LNCaP clone FGC (cell line): ENCODE results near the gene CACHD1.
A peak's percentile ranks its signal among the peaks of the same experiment; 100 is the strongest.

Source experiments
- DNase-seq: peaks from one replicate; pipeline ENCODE4 v3.0.0-alpha.2; 2011; ENCODE audit warnings: low read depth
- H3K4me3 ChIP-seq: 2 replicates; pipeline ENCODE4 v1.5.1; 2011; ENCODE audit warnings: mild to moderate bottlenecking, low read depth, low read length, control low read depth
- TF ChIP-seq, protein P1 (sequence below): IDR thresholded peaks from 2 replicates; pipeline ENCODE4 v1.5.1; 2012; ENCODE audit warnings: mild to moderate bottlenecking; ENCODE audit not compliant: control insufficient read depth, insufficient read depth; ENCODE audit errors: extremely low read depth

CACHD1 gene

DNA sequence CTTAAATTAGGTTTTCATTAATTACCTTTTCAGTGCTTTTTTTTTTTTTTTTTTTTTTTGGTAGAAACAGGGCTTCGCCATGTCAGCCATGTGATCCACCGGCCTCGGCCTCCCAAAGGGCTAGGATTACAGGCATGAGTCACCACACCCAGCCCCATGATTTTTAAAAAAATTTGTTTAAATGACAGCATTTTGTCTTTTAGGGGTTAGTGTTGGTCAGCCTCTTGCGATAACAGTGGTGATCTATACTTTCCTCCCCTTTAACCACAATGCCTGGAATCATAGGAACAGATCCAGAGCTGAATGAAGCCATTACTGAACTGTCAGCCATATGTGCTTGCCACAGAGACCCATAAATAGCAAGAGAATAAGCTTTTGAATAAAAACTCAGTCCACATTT, 73.9 kb downstream of the CACHD1 start:
- no peak for DNase-seq
- TF ChIP-seq, protein P1, sequence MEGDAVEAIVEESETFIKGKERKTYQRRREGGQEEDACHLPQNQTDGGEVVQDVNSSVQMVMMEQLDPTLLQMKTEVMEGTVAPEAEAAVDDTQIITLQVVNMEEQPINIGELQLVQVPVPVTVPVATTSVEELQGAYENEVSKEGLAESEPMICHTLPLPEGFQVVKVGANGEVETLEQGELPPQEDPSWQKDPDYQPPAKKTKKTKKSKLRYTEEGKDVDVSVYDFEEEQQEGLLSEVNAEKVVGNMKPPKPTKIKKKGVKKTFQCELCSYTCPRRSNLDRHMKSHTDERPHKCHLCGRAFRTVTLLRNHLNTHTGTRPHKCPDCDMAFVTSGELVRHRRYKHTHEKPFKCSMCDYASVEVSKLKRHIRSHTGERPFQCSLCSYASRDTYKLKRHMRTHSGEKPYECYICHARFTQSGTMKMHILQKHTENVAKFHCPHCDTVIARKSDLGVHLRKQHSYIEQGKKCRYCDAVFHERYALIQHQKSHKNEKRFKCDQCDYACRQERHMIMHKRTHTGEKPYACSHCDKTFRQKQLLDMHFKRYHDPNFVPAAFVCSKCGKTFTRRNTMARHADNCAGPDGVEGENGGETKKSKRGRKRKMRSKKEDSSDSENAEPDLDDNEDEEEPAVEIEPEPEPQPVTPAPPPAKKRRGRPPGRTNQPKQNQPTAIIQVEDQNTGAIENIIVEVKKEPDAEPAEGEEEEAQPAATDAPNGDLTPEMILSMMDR: no peak
- H3K4me3 ChIP-seq: no peak overlapping the region

- TF ChIP-seq, protein P1: no peak
- H3K4me3 ChIP-seq: no peak overlapping the region
- no peak for DNase-seq
These were observed 75.4 kb downstream of the CACHD1 start for GRCh38 chr1:64545118-64545843.

- TF ChIP-seq, protein P1: no peak
- no peak overlapping the region for H3K4me3 ChIP-seq
- no peak for DNase-seq
These were observed 76.1 kb downstream of the CACHD1 start for GRCh38 chr1:64546013-64546412.

DNA sequence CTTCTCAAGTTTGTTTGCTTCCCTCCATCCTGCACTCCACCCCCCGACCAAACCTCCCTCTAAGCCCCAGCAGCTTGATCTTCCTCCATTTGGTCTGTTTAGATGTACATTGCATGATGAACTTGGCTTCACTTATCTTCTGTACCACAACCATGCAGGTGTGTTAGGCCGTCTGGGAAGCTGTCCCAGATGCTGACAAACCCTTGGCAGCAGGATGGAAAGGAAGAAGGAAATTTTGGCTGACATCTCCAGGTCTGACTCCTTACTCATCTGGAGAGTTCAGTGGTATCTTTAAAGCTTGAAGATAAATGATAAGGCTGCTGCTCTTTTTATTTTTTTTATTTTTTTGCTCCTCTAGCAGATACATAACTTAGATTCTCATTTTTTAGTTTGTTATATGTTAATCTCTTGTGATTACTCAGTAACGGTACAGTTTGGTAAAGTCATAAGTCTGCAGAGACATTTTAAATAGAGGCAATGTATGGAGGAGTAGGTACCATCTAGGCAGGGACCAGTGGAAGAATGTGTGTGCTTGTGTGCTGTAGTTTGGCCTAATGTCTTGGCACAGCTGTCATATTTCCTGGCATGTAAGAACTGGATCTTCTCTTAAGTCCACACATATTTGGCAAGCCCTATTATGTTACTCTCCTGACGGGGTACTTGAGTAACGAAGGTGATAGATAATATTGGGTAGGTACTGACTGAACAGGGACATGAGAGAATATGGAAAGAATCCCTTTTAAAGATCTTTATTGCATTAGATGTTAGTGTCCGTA, 79.7 kb downstream of the CACHD1 start:
- H3K4me3 ChIP-seq: no peak overlapping the region
- TF ChIP-seq, protein P1: no peak
- DNase-seq: peak; percentile 86

- TF ChIP-seq, protein P1: no peak
- H3K4me3 ChIP-seq: no peak overlapping the region
- no peak for DNase-seq
These were observed 80.6 kb downstream of the CACHD1 start for GRCh38 chr1:64550510-64550909.

DNA sequence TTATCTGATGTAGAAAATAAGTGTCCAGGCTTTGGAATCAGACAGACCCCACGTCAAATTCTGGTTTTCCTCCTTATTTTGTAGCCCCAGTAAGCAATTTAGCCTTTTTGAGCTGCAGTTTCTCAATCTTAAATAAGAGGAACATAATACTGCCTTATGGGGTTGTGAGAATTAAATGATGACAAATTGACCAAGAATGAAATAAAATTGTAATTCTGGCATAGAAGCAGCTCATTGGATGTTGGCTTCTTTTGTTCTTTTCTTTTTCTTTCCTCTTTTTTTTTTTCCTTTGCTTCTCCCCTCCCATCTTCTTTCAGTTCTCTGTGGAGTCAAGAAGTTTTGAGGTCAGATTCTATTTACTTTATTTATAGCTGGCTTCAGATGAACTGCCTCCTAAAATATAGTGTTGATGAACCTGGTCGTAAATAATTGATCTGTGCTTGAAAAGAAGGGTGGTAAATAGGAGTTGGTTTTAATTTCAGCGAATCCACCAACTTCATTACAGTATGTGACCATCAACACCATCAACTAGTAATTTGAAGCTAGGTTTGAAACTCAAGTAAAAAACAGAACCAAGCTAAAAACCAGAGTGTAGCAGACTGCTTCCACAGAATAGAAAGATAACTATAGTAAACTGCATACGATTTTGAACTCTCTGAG, 81.1 kb downstream of the CACHD1 start:
- TF ChIP-seq, protein P1: no peak
- no peak overlapping the region for H3K4me3 ChIP-seq
- no peak for DNase-seq
